Stomach (tissue), 4 donors: ENCODE results near the gene OSBPL2.

Source experiments
- CTCF ChIP-seq, 7 experiments: fragments of 450-650 bp in 4 of 7; fragments of 200-600 bp in 3 of 7; sonication (generic) in 3 of 7; IDR thresholded peaks; one replicate each; pipeline ENCODE4 v1.5.1; 2016 to 2019; ENCODE audit warnings: antibody characterized with exemption in 7 of 7, control low read depth in 2 of 7, mild to moderate bottlenecking in 1 of 7
- EP300 ChIP-seq: sonication (generic); formaldehyde crosslinking; IDR thresholded peaks from one replicate; pipeline ENCODE4 v1.6.1; 2017; ENCODE audit warnings: antibody characterized with exemption
- POLR2A ChIP-seq, 4 donors: fragments of 450-650 bp; IDR thresholded peaks; one replicate each; pipeline ENCODE4 v1.6.1; 2016; ENCODE audit warnings: antibody characterized with exemption in 4 of 4, control low read depth in 2 of 4, mild to moderate bottlenecking in 1 of 4, moderate library complexity in 1 of 4
- POLR2AphosphoS5 ChIP-seq, 3 donors: sonication (generic); formaldehyde crosslinking; IDR thresholded peaks; one replicate each; pipeline ENCODE4 v1.6.1; 2016; ENCODE audit warnings: antibody characterized with exemption in 3 of 3

- TF ChIP-seq POLR2A (IDR thresholded peaks at IDR 0.05) (no peak), CTCF (IDR thresholded peaks at IDR 0.05) (no peak), POLR2AphosphoS5 (IDR thresholded peaks at IDR 0.05) (no peak), EP300 (no peak)
Measured at GRCh38 chr20:62306414-62307187, 68.3 kb downstream of the OSBPL2 start.
